GM12872 (cell line): ENCODE results near the gene PDIA4.
A peak's percentile ranks its signal among the peaks of the same experiment; 100 is the strongest.

Experiments
- CTCF ChIP-seq: IDR thresholded peaks from 3 replicates; pipeline ENCODE4 v1.5.1; 2011; ENCODE audit warnings: low read depth, mild to moderate bottlenecking, low read length, moderate library complexity; ENCODE audit not compliant: insufficient read depth

PDIA4 gene

GRCh38 chr7:149028346-149029109 is at the start of gene PDIA4:
Gene PDIA4, minus strand, starts transcription at chr7:149028505. Its CDS starts 97 bp downstream, at chr7:149028408.
- TF ChIP-seq CTCF, result peak; percentile 38; the same call in 2 of the 3 replicates

GRCh38 chr7:149077594-149077993 is 49.3 kb upstream of the PDIA4 start:
- no peak for TF ChIP-seq CTCF

GRCh38 chr7:149075286-149075685 is 47.0 kb upstream of the PDIA4 start:
- no peak for TF ChIP-seq CTCF

- no peak for TF ChIP-seq CTCF
Observed at GRCh38 chr7:149074116-149074885, 46.0 kb upstream of the PDIA4 start.

GRCh38 chr7:149072438-149072775 is 44.1 kb upstream of the PDIA4 start:
- no peak for TF ChIP-seq CTCF

GRCh38 chr7:149071641-149072437 is 43.5 kb upstream of the PDIA4 start:
- peak; percentile 57; the same call in 2 of the 3 replicates for TF ChIP-seq CTCF

GRCh38 chr7:149071182-149071635 is 42.9 kb upstream of the PDIA4 start:
- TF ChIP-seq CTCF, result no peak
